ENCODE data around the gene TMEM225B. TPM values are rescaled to one million over a fixed set of nuclear protein-coding genes. Genes with fewer than 3 reads are reported as not detected.

The TMEM225B gene
- total and polyA plus RNA-seq, 4 donors: 0.31 to 1.4 (median 0.75) TPM

DNA sequence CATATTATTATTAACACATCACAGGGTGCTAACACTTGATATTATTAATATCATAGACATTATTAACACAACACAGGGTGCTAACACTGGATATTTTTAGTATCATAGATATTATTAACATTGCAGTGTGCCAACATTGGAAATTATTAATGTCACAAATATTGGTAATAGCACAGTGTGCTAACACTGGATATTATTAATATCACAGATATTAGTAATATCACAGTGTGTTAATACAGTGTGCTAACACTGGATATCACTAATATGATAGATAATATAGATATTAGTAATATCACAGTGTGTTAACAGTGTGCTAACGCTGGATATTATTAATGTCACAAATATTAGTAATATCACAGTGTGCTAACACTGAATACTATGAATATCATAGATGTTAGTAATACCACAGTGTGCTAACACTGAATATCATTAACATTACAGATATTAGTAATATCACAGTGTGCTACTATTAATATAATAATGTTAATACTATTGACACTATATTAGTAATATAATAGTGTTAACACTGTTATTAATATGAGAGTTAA is 1.6 kb upstream of the TMEM225B start:
- no peaks in the 10 kb centered on the region for H3K36me3 ChIP-seq (ENCODE audit: control insufficient read depth in 4 of 4, insufficient read depth in 4 of 4, low read length in 4 of 4)
- no peaks in the 10 kb centered on the region for H3K27me3 ChIP-seq (ENCODE audit: control insufficient read depth in 3 of 3, insufficient read depth in 3 of 3, low read length in 2 of 3)
- H3K9ac ChIP-seq (ENCODE audit: insufficient read depth in 1 of 2, low read length in 2 of 2): no peak overlapping the region
- no peak for TF ChIP-seq CTCF (IDR thresholded peaks at IDR 0.05; ENCODE audit: control extremely low read depth, extremely low read depth)
- WGBS, 2 donors: 96 to 97% methylated on average over 1 of the region's 1 CpG
- no peak overlapping the region for H3K27ac ChIP-seq (ENCODE audit: low read depth in 1 of 2, low read length in 1 of 2)
- no peak for ATAC-seq (ENCODE audit: insufficient read depth, low FRiP score)
- no peaks in the 10 kb centered on the region for H3K9me3 ChIP-seq (ENCODE audit: control insufficient read depth in 4 of 4, insufficient read depth in 3 of 4, low read length in 3 of 4)
- H3K4me1 ChIP-seq (ENCODE audit: control insufficient read depth in 5 of 5, insufficient read depth in 5 of 5, low read length in 5 of 5): no peaks in the 10 kb centered on the region
- DNase-seq: no peak
- H3K4me3 ChIP-seq: no peak overlapping the region

DNA sequence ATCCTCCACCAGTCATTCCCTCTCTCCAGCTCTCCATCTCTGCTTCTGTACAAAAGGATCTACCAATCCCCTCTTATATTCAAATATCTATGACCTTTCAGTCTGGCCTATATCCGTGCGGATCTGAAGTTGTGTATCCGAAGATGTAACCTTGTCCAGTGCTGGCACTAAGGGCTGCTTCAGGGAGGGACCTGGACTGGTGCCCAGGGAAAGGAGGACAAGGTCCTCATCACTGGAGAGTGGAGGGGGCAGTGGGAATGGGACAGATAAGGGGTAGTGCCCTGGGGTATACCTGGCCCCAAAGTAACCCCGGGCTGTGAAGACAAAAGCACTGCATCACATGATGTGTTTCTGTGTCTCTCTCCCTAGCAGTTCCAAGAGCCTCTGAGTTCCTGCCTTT is 1.8 kb downstream of the TMEM225B start:
- H3K4me3 ChIP-seq: no peak overlapping the region
- 69 to 88% methylated on average over 4 of the region's 4 CpGs for WGBS, 2 donors
- H3K9me3 ChIP-seq (ENCODE audit: control insufficient read depth in 4 of 4, insufficient read depth in 3 of 4, low read length in 3 of 4): peaks cover 0 to 2% (median 0%) of the 10 kb centered on the region in 4 donors
- no peak for TF ChIP-seq CTCF (IDR thresholded peaks at IDR 0.05; ENCODE audit: control extremely low read depth, extremely low read depth)
- no peaks in the 10 kb centered on the region for H3K36me3 ChIP-seq (ENCODE audit: control insufficient read depth in 4 of 4, insufficient read depth in 4 of 4, low read length in 4 of 4)
- ATAC-seq (ENCODE audit: insufficient read depth, low FRiP score) (no peak), DNase-seq (no peak)
- no peak overlapping the region for H3K9ac ChIP-seq (ENCODE audit: insufficient read depth in 1 of 2, low read length in 2 of 2)
- H3K27ac ChIP-seq (ENCODE audit: low read depth in 1 of 2, low read length in 1 of 2): no peak overlapping the region
- no peaks in the 10 kb centered on the region for H3K4me1 ChIP-seq (ENCODE audit: control insufficient read depth in 5 of 5, insufficient read depth in 5 of 5, low read length in 5 of 5)
- no peaks in the 10 kb centered on the region for H3K27me3 ChIP-seq (ENCODE audit: control insufficient read depth in 3 of 3, insufficient read depth in 3 of 3, low read length in 2 of 3)

DNA sequence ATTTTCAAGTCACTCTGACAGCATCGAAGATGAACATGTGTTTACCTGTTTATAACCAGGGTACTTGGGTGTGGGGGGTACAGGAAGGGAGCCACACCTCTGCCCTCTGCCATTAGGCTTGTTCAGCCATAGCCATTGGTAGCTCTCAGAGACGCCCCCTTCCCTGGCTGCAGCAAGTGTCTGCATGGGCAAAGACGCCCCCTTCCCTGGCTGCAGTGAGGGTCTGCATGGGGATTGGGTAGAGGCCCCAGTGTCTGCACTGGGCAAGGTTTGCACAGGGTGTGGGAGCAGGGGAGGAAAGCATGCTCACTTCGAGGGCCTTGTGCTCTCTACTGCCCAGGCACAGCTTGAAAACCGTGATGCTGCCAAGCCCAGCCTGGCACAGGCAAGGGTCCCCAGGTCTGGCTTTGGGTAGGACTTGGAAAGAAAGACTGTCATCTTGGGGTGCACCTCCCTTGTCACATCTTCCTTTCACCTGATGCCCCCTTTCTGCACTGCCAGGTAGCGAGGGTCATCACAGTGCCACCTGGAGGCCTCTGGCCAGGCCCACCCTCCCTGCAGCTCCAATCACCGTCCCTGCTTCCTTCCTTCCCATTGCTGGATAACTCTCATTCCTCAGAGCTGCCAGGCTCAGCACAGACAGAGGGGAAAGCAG is 3.7 kb downstream of the TMEM225B start:
- ATAC-seq (ENCODE audit: insufficient read depth, low FRiP score) (no peak), DNase-seq (no peak)
- Histone ChIP-seq H3K4me1 (ENCODE audit: control insufficient read depth in 5 of 5, insufficient read depth in 5 of 5, low read length in 5 of 5) (no peaks in the 10 kb centered on the region), H3K9me3 (ENCODE audit: control insufficient read depth in 4 of 4, insufficient read depth in 3 of 4, low read length in 3 of 4) (peaks cover 0 to 2% (median 0%) of the 10 kb centered on the region in 4 donors), H3K4me3 (no peak overlapping the region), H3K36me3 (ENCODE audit: control insufficient read depth in 4 of 4, insufficient read depth in 4 of 4, low read length in 4 of 4) (no peaks in the 10 kb centered on the region), H3K9ac (ENCODE audit: insufficient read depth in 1 of 2, low read length in 2 of 2) (no peak overlapping the region), H3K27me3 (ENCODE audit: control insufficient read depth in 3 of 3, insufficient read depth in 3 of 3, low read length in 2 of 3) (no peaks in the 10 kb centered on the region), H3K27ac (ENCODE audit: low read depth in 1 of 2, low read length in 1 of 2) (no peak overlapping the region)
- TF ChIP-seq CTCF (IDR thresholded peaks at IDR 0.05; ENCODE audit: control extremely low read depth, extremely low read depth): no peak
- WGBS, 2 donors: 73 to 82% methylated on average over 7 of the region's 7 CpGs

All from lung (tissue), 12 donors.